Natural killer cell (primary cell): ENCODE measurements around the gene IL31RA. TPM values are rescaled to one million over a fixed set of nuclear protein-coding genes. Genes with fewer than 3 reads are reported as not detected.

Experiments
- ATAC-seq, 3 donors: fragments of 150-1000 bp in 2 of 3; fragments of 200-7000 bp in 1 of 3; cut with Tn5 transposase; 1 replicate in 1 of 3; 2 replicates in 2 of 3; pipeline ENCODE4 v1.10.0; 2021; ENCODE audit warnings: mild to moderate bottlenecking in 2 of 3, moderate library complexity in 2 of 3
- DNase-seq, 2 donors: peaks; one replicate each; pipeline versions ENCODE4 v3.0.0 to v3.0.0-alpha.2; 2013 to 2021; ENCODE audit warnings: mixed read lengths in 1 of 2
- H3K27ac ChIP-seq: one replicate; pipeline ENCODE4 v1.5.1; 2013; ENCODE audit warnings: mild to moderate bottlenecking, low read length
- H3K27me3 ChIP-seq: one replicate; pipeline ENCODE4 v1.6.1; 2013; ENCODE audit warnings: low read length; ENCODE audit not compliant: control insufficient read depth, insufficient read depth
- H3K36me3 ChIP-seq: one replicate; pipeline ENCODE4 v1.6.1; 2013; ENCODE audit warnings: low read length; ENCODE audit not compliant: control insufficient read depth, insufficient read depth
- H3K4me1 ChIP-seq: one replicate; pipeline ENCODE4 v1.6.1; 2013; ENCODE audit warnings: low read length; ENCODE audit not compliant: control insufficient read depth, insufficient read depth
- H3K4me3 ChIP-seq: one replicate; pipeline ENCODE4 v1.5.1; 2013; ENCODE audit warnings: low read length
- H3K9me3 ChIP-seq: one replicate; pipeline ENCODE4 v1.6.1; 2013; ENCODE audit warnings: low read length; ENCODE audit not compliant: control insufficient read depth, insufficient read depth
- H3K27ac Mint-ChIP-seq, 2 donors: one replicate each; pipeline ENCODE4 v1.8.0; 2022; ENCODE audit warnings: mild to moderate bottlenecking in 2 of 2, mixed read lengths in 2 of 2, moderate library complexity in 1 of 2
- H3K27me3 Mint-ChIP-seq, 2 donors: one replicate each; pipeline ENCODE4 v1.8.0; 2022; ENCODE audit warnings: low read depth in 2 of 2, mixed read lengths in 2 of 2
- H3K36me3 Mint-ChIP-seq: one replicate; pipeline ENCODE4 v1.8.0; 2022; ENCODE audit warnings: mixed read lengths
- H3K4me1 Mint-ChIP-seq, 2 donors: one replicate each; pipeline ENCODE4 v1.8.0; 2022; ENCODE audit warnings: mixed read lengths in 2 of 2
- H3K4me3 Mint-ChIP-seq: one replicate; pipeline ENCODE4 v1.8.0; 2022; ENCODE audit warnings: mild to moderate bottlenecking, moderate library complexity, mixed read lengths
- H3K9me3 Mint-ChIP-seq, 2 donors: one replicate each; pipeline ENCODE4 v1.8.0; 2022; ENCODE audit warnings: mixed read lengths in 2 of 2
- WGBS: methylation state at CpG from one replicate; pipeline ENCODE4 v1.1.7; 2013; ENCODE audit warnings: missing lambda C conversion rate; ENCODE audit not compliant: insufficient coverage; 5-methylcytosine and 5-hydroxymethylcytosine counted together
- intact Hi-C: fragments of 100-400 bp; cut with micrococcal nuclease; formaldehyde crosslinking; loops from one replicate; pipeline ENCODE4 v1.14.2; 2022
- total RNA-seq, 4 donors: library from RNA; stranded (reverse); fragments of 120-200 nt in 1 of 4; gene quantifications; one replicate each; pipeline versions ENCODE4 v1.2.3 to v1.2.4, GENCODE V29; 2013 to 2022
- TF ChIP-seq, protein P1 (sequence below): fragments of 200-600 bp; IDR thresholded peaks from one replicate; pipeline ENCODE4 v1.8.0; 2022; ENCODE audit warnings: antibody characterized with exemption

The IL31RA gene
- total RNA-seq, 3 donors from 2014 or later (not counting 1 experiment from before 2014, with no cell fraction given): not detected

DNA sequence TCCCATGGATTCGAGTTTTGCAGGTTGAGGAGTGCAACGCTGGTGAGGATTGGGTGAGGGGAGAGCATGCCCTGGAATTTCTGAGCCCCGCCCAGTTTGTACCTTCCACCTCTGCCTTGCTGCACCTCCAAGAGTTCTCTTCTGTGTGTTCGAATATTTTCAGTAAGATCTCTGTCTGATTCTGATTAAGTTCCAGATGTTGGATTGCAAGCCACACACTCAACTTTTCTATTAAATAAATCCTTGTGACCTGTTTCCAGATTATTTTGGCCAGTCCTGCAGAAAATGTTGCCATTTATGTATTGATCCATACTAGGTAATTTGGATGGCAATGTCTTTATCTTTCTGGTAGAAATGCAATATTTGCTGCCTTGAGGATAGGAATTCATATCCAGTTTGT lies 54.1 kb downstream of the IL31RA start:
- H3K4me1 Mint-ChIP-seq: peaks cover 15 to 16% of the 10 kb centered on the region in 2 donors
- Histone ChIP-seq H3K27ac (no peak overlapping the region), H3K9me3 (no peaks in the 10 kb centered on the region), H3K36me3 (no peaks in the 10 kb centered on the region), H3K27me3 (no peaks in the 10 kb centered on the region), H3K4me1 (peaks cover 24% of the 10 kb centered on the region), H3K4me3 (no peak overlapping the region)
- H3K27me3 Mint-ChIP-seq: peaks cover 7 to 20% of the 10 kb centered on the region in 2 donors
- TF ChIP-seq, protein P1, sequence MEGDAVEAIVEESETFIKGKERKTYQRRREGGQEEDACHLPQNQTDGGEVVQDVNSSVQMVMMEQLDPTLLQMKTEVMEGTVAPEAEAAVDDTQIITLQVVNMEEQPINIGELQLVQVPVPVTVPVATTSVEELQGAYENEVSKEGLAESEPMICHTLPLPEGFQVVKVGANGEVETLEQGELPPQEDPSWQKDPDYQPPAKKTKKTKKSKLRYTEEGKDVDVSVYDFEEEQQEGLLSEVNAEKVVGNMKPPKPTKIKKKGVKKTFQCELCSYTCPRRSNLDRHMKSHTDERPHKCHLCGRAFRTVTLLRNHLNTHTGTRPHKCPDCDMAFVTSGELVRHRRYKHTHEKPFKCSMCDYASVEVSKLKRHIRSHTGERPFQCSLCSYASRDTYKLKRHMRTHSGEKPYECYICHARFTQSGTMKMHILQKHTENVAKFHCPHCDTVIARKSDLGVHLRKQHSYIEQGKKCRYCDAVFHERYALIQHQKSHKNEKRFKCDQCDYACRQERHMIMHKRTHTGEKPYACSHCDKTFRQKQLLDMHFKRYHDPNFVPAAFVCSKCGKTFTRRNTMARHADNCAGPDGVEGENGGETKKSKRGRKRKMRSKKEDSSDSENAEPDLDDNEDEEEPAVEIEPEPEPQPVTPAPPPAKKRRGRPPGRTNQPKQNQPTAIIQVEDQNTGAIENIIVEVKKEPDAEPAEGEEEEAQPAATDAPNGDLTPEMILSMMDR: no peak
- intact Hi-C loops: no loop called here
- 71% methylated on average over 4 of the region's 4 CpGs for WGBS
- no peak overlapping the region for H3K4me3 Mint-ChIP-seq
- no peak overlapping the region for H3K27ac Mint-ChIP-seq
- no peaks in the 10 kb centered on the region for H3K36me3 Mint-ChIP-seq
- DNase-seq (no peak), ATAC-seq (no peak)
- H3K9me3 Mint-ChIP-seq: no peaks in the 10 kb centered on the region

DNA sequence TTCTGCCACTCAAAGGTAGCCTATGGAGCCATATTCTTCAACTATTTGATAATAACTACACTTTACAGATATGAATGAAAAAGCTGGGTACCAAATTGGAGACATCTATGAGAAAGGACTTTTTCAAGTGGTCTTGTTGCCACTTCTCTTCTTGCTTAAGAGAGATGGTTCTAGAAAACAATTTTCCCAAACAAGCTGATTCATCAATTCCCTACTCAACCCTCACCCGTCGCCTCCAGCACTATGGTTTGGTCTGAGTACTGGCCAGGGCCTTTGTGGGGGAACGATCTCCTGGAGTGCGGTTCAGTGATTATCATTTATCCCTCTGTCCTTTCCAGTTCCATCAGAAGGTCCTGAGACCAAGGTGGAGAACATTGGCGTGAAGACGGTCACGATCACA lies 56.8 kb downstream of the IL31RA start:
- Mint-ChIP-seq H3K27me3 (peaks cover 2 to 9% of the 10 kb centered on the region in 2 donors), H3K4me3 (no peak overlapping the region), H3K9me3 (no peaks in the 10 kb centered on the region), H3K4me1 (peaks cover 13 to 14% of the 10 kb centered on the region in 2 donors), H3K27ac (no peak overlapping the region), H3K36me3 (no peaks in the 10 kb centered on the region)
- Histone ChIP-seq H3K27ac (no peak overlapping the region), H3K4me3 (no peak overlapping the region), H3K36me3 (no peaks in the 10 kb centered on the region), H3K9me3 (no peaks in the 10 kb centered on the region), H3K27me3 (no peaks in the 10 kb centered on the region), H3K4me1 (peaks cover 21% of the 10 kb centered on the region)
- TF ChIP-seq, protein P1: no peak
- 92% methylated on average over 4 of the region's 7 CpGs for WGBS
- no peak for DNase-seq
- ATAC-seq: no peak
- intact Hi-C loops: no loop called here

DNA sequence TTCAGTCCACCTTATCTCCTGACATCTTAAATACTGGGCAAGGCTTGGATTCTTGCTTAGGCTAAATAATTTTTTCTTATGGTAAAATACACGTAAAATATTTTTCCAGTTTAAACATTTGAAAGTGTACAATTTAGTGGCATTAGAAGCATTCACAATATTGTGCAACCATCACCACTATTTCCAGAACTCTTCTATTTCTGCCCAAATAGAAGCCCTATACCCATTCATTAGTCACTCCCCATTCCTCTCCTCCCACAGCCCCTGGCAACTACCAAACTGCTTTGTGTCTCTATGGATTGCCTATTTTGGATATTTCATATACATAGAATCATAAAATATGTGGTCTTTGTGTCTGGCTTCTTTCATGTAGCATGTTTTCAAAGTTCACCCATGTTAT lies 57.6 kb downstream of the IL31RA start:
- H3K4me1 ChIP-seq: peaks cover 12% of the 10 kb centered on the region
- no CpG with 5 or more reads among the region's 1 CpG for WGBS

More for the DNA sequence above, 57.6 kb downstream of the IL31RA start:
- TF ChIP-seq, protein P1: no peak
- intact Hi-C loops: no loop called here
- H3K27me3 ChIP-seq: no peaks in the 10 kb centered on the region
- peaks cover 5% of the 10 kb centered on the region in 2 donors for H3K4me1 Mint-ChIP-seq
- H3K27me3 Mint-ChIP-seq: peaks cover 2 to 9% of the 10 kb centered on the region in 2 donors
- DNase-seq (no peak), ATAC-seq (no peak)
- no peaks in the 10 kb centered on the region for H3K36me3 Mint-ChIP-seq
- H3K4me3 ChIP-seq: no peak overlapping the region
- H3K36me3 ChIP-seq: no peaks in the 10 kb centered on the region
- no peaks in the 10 kb centered on the region for H3K9me3 Mint-ChIP-seq
- no peak overlapping the region for H3K4me3 Mint-ChIP-seq
- H3K27ac Mint-ChIP-seq: no peak overlapping the region
- no peaks in the 10 kb centered on the region for H3K9me3 ChIP-seq
- no peak overlapping the region for H3K27ac ChIP-seq
